DMS79 (cell line): ENCODE measurements around the gene EDC4.
"Not testable (repeated sequence)": the region's sequence is repeated elsewhere in the genome, so short reads cannot be mapped to it uniquely, and the experiment has no call there.

ENCODE experiments used
- DNase-seq: peaks from one replicate; lab custom pipeline; 2025; lab: John Stamatoyannopoulos, UW

The EDC4 gene

GRCh38 chr16:67847064-67847861 is 25.6 kb upstream of the EDC4 start, which contains the start of gene CENPT:
Gene CENPT, minus strand, starts transcription at chr16:67847693. Its CDS starts 13,834 bp downstream, at chr16:67833859.
- no peak for DNase-seq

GRCh38 chr16:67848118-67848517 is 24.7 kb upstream of the EDC4 start:
- DNase-seq, result no peak

- no peak for DNase-seq
Observed at GRCh38 chr16:67853670-67854069, 19.2 kb upstream of the EDC4 start.

- no peak for DNase-seq
Observed at GRCh38 chr16:67855789-67856188, 17.1 kb upstream of the EDC4 start.

- DNase-seq, result no peak
Observed at GRCh38 chr16:67856927-67857546, 15.8 kb upstream of the EDC4 start.

- DNase-seq, result peak; percentile 34
Observed at GRCh38 chr16:67857547-67858233, 15.2 kb upstream of the EDC4 start.

GRCh38 chr16:67858500-67858899 is 14.4 kb upstream of the EDC4 start:
- no peak for DNase-seq

GRCh38 chr16:67860589-67861398 is 12.1 kb upstream of the EDC4 start:
- no peak for DNase-seq

GRCh38 chr16:67861877-67862276 is 11.0 kb upstream of the EDC4 start:
- no peak for DNase-seq

- no peak for DNase-seq
Observed at GRCh38 chr16:67862623-67863583, 9.9 kb upstream of the EDC4 start.

GRCh38 chr16:67864044-67864443 is 8.8 kb upstream of the EDC4 start:
- not testable (repeated sequence) for DNase-seq

- DNase-seq, result no peak
Observed at GRCh38 chr16:67864594-67864993, 8.3 kb upstream of the EDC4 start.

- no peak for DNase-seq
Observed at GRCh38 chr16:67865318-67865717, 7.5 kb upstream of the EDC4 start.

GRCh38 chr16:67868290-67868689 is 4.6 kb upstream of the EDC4 start:
- DNase-seq, result no peak

GRCh38 chr16:67869653-67870052 is 3.2 kb upstream of the EDC4 start:
- no peak for DNase-seq

- DNase-seq, result no peak
Observed at GRCh38 chr16:67871256-67871655, 1.6 kb upstream of the EDC4 start.

GRCh38 chr16:67872131-67872630 is 671 bp upstream of the EDC4 start:
- DNase-seq, result no peak

GRCh38 chr16:67873435-67874370 is 851 bp downstream of the EDC4 start:
- DNase-seq, result no peak

GRCh38 chr16:67874372-67874771 is 1.5 kb downstream of the EDC4 start:
- no peak for DNase-seq

GRCh38 chr16:67877064-67877463 is 4.2 kb downstream of the EDC4 start:
- DNase-seq, result no peak
